K562 (cell line): ENCODE results near the gene FCGR3A. TPM values are rescaled to one million over a fixed set of nuclear protein-coding genes. Genes with fewer than 3 reads are reported as not detected.

Source experiments
- HNRNPLL ChIP-seq: fragments of 200-400 bp; formaldehyde crosslinking; IDR thresholded peaks from 2 replicates; pipeline ENCODE4 v1.6.1; 2017; ENCODE audit warnings: low read length, low read depth, mild to moderate bottlenecking; ENCODE audit not compliant: poor library complexity, severe bottlenecking
- MAFF ChIP-seq: IDR thresholded peaks from 2 replicates; pipeline ENCODE4 v1.6.1; 2012; ENCODE audit warnings: low read length, improper control_type of control experiment
- MTA2 ChIP-seq: fragments of 450-650 bp; IDR thresholded peaks from 2 replicates; pipeline ENCODE4 v1.6.1; 2016; ENCODE audit warnings: low read depth
- MTF1 ChIP-seq: fragments of 250-450 bp; sonication (Bioruptor Pico); IDR thresholded peaks from 2 replicates; pipeline ENCODE4 v1.9.0; 2021; ENCODE audit warnings: moderate library complexity, mild to moderate bottlenecking, inconsistent platforms, borderline replicate concordance
- PPARD ChIP-seq: fragments of 250-450 bp; sonication (Bioruptor Pico); IDR thresholded peaks from 2 replicates; pipeline ENCODE4 v1.8.0; 2022; ENCODE audit warnings: inconsistent platforms, mild to moderate bottlenecking, moderate library complexity
- RBFOX2 ChIP-seq: fragments of 200-400 bp; formaldehyde crosslinking; IDR thresholded peaks from 2 replicates; pipeline ENCODE4 v1.6.1; 2017; ENCODE audit warnings: low read depth, mild to moderate bottlenecking, low read length, moderate library complexity
- TAF7 ChIP-seq: fragments of 450-650 bp; IDR thresholded peaks from 2 replicates; pipeline ENCODE4 v1.6.1; 2016; ENCODE audit warnings: missing genetic modification characterization, missing compliant biosample characterization
- ZC3H8 ChIP-seq: fragments of 450-650 bp; IDR thresholded peaks from 2 replicates; pipeline ENCODE4 v1.6.1; 2017
- ZFP1 ChIP-seq: fragments of 450-650 bp; formaldehyde crosslinking; IDR thresholded peaks from 2 replicates; pipeline ENCODE4 v1.4.0; 2020; ENCODE audit warnings: mild to moderate bottlenecking, mixed read lengths
- ZNF586 ChIP-seq: fragments of 450-650 bp; formaldehyde crosslinking; conservative IDR thresholded peaks from 2 replicates; pipeline ENCODE4 v1.4.0; 2020; ENCODE audit warnings: mild to moderate bottlenecking, moderate library complexity
- ZNF655 ChIP-seq: fragments of 250-450 bp; sonication (Bioruptor Pico); IDR thresholded peaks from 2 replicates; pipeline ENCODE4 v1.5.0; 2021
- polyA plus RNA-seq, 8 experiments: library from polyadenylated mRNA; depleted of rRNA in 4 of 8; stranded (reverse) in 5 of 8; unstranded in 3 of 8; fragments of >200 nt; fragmentation: Nextera tagmentation in 2 of 8; fragmentation: Illumina TruSeq in 1 of 8; extraction: Ambion mirVana in 2 of 8; extraction: Trizol in 1 of 8; gene quantifications; 2 replicates each; pipeline versions ENCODE4 v1.2.1 to v1.2.3, GENCODE V29; 2011 to 2014; ENCODE audit warnings: inconsistent platforms in 1 of 8, missing spikeins in 1 of 8
- total RNA-seq, 7 experiments: library from RNA; depleted of rRNA in 6 of 7; stranded (reverse); fragments of >200 nt in 6 of 7; fragmentation: Illumina TruSeq in 2 of 7; extraction: Trizol in 2 of 7; gene quantifications; 2 replicates each; pipeline versions ENCODE4 v1.2.1 to v1.2.3, GENCODE V29; 2011 to 2021; ENCODE audit warnings: low replicate concordance in 1 of 7
- TF ChIP-seq, protein P1 (sequence below): fragments of 450-650 bp; IDR thresholded peaks from 2 replicates; pipeline ENCODE4 v1.6.1; 2016; ENCODE audit warnings: mild to moderate bottlenecking, moderate library complexity
- TF ChIP-seq, protein P2 (sequence below): fragments of 450-650 bp; formaldehyde crosslinking; IDR thresholded peaks from 2 replicates; pipeline ENCODE4 v1.4.0; 2022; ENCODE audit warnings: missing genetic modification characterization

FCGR3A gene
- total and polyA plus RNA-seq, 9 of the 15 experiments (the other 6 are each of a cell fraction or from before 2014, with no cell fraction given), result 0.04 to 0.29 (median 0.14) TPM; not detected in 3

DNA sequence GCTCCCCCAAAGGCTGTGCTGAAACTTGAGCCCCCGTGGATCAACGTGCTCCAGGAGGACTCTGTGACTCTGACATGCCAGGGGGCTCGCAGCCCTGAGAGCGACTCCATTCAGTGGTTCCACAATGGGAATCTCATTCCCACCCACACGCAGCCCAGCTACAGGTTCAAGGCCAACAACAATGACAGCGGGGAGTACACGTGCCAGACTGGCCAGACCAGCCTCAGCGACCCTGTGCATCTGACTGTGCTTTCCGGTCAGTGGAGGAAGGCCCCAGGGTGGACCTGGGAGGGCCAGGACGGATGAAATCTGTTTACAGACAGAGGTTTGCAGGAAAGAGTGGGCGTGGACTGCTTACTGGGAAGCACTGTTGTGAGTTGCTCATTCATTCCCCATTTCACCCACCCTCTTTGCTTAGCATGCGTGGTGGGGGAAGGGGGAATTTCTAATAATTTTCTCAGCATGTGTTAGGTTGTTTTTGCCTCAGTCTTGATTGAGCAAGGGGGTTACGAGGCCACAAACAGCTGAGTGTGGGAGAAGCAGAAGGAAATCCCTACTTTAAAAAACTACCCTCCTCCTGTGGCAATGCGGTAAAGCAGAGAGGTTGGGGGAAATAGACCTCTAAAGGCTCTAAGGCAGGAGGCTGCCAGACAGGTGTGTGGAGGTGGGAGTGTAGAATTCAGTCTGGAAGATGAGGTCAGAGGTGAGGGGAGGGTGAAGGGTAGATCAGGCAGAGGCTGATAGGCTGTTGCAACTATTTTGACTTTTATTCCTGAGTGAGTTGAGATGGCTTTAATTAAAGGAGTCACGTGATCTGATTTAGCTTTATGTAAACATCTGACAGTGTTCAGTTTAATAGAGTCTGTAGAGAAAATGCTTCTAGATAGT, 43.0 kb downstream of the FCGR3A start (continued):
- TF ChIP-seq, protein P1, sequence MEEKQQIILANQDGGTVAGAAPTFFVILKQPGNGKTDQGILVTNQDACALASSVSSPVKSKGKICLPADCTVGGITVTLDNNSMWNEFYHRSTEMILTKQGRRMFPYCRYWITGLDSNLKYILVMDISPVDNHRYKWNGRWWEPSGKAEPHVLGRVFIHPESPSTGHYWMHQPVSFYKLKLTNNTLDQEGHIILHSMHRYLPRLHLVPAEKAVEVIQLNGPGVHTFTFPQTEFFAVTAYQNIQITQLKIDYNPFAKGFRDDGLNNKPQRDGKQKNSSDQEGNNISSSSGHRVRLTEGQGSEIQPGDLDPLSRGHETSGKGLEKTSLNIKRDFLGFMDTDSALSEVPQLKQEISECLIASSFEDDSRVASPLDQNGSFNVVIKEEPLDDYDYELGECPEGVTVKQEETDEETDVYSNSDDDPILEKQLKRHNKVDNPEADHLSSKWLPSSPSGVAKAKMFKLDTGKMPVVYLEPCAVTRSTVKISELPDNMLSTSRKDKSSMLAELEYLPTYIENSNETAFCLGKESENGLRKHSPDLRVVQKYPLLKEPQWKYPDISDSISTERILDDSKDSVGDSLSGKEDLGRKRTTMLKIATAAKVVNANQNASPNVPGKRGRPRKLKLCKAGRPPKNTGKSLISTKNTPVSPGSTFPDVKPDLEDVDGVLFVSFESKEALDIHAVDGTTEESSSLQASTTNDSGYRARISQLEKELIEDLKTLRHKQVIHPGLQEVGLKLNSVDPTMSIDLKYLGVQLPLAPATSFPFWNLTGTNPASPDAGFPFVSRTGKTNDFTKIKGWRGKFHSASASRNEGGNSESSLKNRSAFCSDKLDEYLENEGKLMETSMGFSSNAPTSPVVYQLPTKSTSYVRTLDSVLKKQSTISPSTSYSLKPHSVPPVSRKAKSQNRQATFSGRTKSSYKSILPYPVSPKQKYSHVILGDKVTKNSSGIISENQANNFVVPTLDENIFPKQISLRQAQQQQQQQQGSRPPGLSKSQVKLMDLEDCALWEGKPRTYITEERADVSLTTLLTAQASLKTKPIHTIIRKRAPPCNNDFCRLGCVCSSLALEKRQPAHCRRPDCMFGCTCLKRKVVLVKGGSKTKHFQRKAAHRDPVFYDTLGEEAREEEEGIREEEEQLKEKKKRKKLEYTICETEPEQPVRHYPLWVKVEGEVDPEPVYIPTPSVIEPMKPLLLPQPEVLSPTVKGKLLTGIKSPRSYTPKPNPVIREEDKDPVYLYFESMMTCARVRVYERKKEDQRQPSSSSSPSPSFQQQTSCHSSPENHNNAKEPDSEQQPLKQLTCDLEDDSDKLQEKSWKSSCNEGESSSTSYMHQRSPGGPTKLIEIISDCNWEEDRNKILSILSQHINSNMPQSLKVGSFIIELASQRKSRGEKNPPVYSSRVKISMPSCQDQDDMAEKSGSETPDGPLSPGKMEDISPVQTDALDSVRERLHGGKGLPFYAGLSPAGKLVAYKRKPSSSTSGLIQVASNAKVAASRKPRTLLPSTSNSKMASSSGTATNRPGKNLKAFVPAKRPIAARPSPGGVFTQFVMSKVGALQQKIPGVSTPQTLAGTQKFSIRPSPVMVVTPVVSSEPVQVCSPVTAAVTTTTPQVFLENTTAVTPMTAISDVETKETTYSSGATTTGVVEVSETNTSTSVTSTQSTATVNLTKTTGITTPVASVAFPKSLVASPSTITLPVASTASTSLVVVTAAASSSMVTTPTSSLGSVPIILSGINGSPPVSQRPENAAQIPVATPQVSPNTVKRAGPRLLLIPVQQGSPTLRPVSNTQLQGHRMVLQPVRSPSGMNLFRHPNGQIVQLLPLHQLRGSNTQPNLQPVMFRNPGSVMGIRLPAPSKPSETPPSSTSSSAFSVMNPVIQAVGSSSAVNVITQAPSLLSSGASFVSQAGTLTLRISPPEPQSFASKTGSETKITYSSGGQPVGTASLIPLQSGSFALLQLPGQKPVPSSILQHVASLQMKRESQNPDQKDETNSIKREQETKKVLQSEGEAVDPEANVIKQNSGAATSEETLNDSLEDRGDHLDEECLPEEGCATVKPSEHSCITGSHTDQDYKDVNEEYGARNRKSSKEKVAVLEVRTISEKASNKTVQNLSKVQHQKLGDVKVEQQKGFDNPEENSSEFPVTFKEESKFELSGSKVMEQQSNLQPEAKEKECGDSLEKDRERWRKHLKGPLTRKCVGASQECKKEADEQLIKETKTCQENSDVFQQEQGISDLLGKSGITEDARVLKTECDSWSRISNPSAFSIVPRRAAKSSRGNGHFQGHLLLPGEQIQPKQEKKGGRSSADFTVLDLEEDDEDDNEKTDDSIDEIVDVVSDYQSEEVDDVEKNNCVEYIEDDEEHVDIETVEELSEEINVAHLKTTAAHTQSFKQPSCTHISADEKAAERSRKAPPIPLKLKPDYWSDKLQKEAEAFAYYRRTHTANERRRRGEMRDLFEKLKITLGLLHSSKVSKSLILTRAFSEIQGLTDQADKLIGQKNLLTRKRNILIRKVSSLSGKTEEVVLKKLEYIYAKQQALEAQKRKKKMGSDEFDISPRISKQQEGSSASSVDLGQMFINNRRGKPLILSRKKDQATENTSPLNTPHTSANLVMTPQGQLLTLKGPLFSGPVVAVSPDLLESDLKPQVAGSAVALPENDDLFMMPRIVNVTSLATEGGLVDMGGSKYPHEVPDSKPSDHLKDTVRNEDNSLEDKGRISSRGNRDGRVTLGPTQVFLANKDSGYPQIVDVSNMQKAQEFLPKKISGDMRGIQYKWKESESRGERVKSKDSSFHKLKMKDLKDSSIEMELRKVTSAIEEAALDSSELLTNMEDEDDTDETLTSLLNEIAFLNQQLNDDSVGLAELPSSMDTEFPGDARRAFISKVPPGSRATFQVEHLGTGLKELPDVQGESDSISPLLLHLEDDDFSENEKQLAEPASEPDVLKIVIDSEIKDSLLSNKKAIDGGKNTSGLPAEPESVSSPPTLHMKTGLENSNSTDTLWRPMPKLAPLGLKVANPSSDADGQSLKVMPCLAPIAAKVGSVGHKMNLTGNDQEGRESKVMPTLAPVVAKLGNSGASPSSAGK, result peak; percentile 45; the same call in 1 of the 2 replicates
- TF ChIP-seq HNRNPLL (no peak), ZNF586 (CRISPR knock-in tag) (no peak), MTA2 (no peak), RBFOX2 (peak; percentile 70), TAF7 (tag) (no peak), ZC3H8 (no peak), PPARD (CRISPR knock-in tag) (no peak), ZFP1 (no peak), MAFF (no peak), MTF1 (CRISPR knock-in tag) (no peak), ZNF655 (CRISPR knock-in tag) (no peak)
- TF ChIP-seq, protein P2, sequence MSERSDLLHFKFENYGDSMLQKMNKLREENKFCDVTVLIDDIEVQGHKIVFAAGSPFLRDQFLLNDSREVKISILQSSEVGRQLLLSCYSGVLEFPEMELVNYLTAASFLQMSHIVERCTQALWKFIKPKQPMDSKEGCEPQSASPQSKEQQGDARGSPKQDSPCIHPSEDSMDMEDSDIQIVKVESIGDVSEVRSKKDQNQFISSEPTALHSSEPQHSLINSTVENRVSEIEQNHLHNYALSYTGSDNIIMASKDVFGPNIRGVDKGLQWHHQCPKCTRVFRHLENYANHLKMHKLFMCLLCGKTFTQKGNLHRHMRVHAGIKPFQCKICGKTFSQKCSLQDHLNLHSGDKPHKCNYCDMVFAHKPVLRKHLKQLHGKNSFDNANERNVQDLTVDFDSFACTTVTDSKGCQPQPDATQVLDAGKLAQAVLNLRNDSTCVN, result no peak
